Endothelial cell of umbilical vein (primary cell): ENCODE measurements around the gene PPP2R5B. TPM values are rescaled to one million over a fixed set of nuclear protein-coding genes. Genes with fewer than 3 reads are reported as not detected.

Source experiments
- BruUV-seq: library from RNA; stranded (reverse); fragments of 400-500 nt; replicated peaks from 2 replicates; lab custom pipeline; 2021; lab: Mats Ljungman, UMichigan
- CTCF ChIA-PET: fragments of 300-600, 350-600 bp; sonication (Branson Sonifier 250); formaldehyde crosslinking; loops from one replicate; lab custom pipeline; 2021; ENCODE audit warnings: antibody characterized with exemption, inconsistent platforms; lab: Charles Lee
- POLR2A ChIA-PET: fragments of 300-600, 350-600 bp; sonication (Branson Sonifier 250); formaldehyde crosslinking; loops from one replicate; lab custom pipeline; 2021; ENCODE audit warnings: antibody characterized with exemption, inconsistent platforms; lab: Charles Lee
- DNase-seq: peaks from one replicate; pipeline ENCODE4 v3.0.0-alpha.2; 2011; ENCODE audit warnings: low read depth, low spot score
- FAIRE-seq: peaks from 2 replicates; lab custom pipeline; 2011; peaks lifted over from hg19 to GRCh38; lab: Jason Lieb, UNC
- H2AFZ ChIP-seq: 2 replicates; pipeline ENCODE4 v1.6.0; 2012; ENCODE audit warnings: low read depth, low read length, control low read depth, inconsistent platforms
- H3K27ac ChIP-seq: 2 replicates; pipeline ENCODE4 v1.5.1; 2011; ENCODE audit warnings: low read depth, mild to moderate bottlenecking, control low read depth, low read length, moderate library complexity; ENCODE audit not compliant: insufficient read depth
- H3K27me3 ChIP-seq, 2 experiments: 2 replicates each; pipeline versions ENCODE4 v1.6.0 to v1.6.1; 2011; ENCODE audit warnings: low read length in 2 of 2, mixed read lengths in 1 of 2; ENCODE audit not compliant: control insufficient read depth in 2 of 2, insufficient read depth in 2 of 2
- H3K36me3 ChIP-seq, 2 experiments: 2 replicates in 1 of 2; 3 replicates in 1 of 2; pipeline ENCODE4 v1.5.1; 2011; ENCODE audit warnings: low read length in 2 of 2, mild to moderate bottlenecking in 1 of 2, moderate library complexity in 1 of 2; ENCODE audit not compliant: control insufficient read depth in 2 of 2, insufficient read depth in 2 of 2; ENCODE audit errors: extremely low read depth in 1 of 2
- H3K4me1 ChIP-seq: 3 replicates; pipeline ENCODE4 v1.5.1; 2011; ENCODE audit warnings: mild to moderate bottlenecking, low read length; ENCODE audit not compliant: control insufficient read depth, insufficient read depth; ENCODE audit errors: extremely low read depth
- H3K4me2 ChIP-seq: 2 replicates; pipeline ENCODE4 v1.6.1; 2011; ENCODE audit warnings: low read length, control low read depth, mixed read lengths; ENCODE audit not compliant: insufficient read depth
- H3K4me3 ChIP-seq, 3 experiments: fragments of 200-600 bp in 1 of 3; sonication (generic), shearing (Covaris generic) in 1 of 3; replicated peaks in 1 of 3; 2 replicates each; pipeline ENCODE4 v1.5.1; 2011 to 2016; ENCODE audit warnings: control low read depth in 3 of 3, low read length in 3 of 3, mild to moderate bottlenecking in 2 of 3, inconsistent platforms in 1 of 3, low read depth in 1 of 3, moderate library complexity in 1 of 3; ENCODE audit not compliant: insufficient read depth in 1 of 3
- H3K79me2 ChIP-seq: 2 replicates; pipeline ENCODE4 v1.6.0; 2012; ENCODE audit warnings: low read length, inconsistent platforms; ENCODE audit not compliant: control insufficient read depth, insufficient read depth
- H3K9ac ChIP-seq: replicated peaks from 2 replicates; pipeline ENCODE3; 2011; ENCODE audit warnings: low read length, control low read depth; ENCODE audit not compliant: insufficient read depth; ENCODE audit errors: extremely low read depth
- H3K9me1 ChIP-seq: replicated peaks from 3 replicates; pipeline ENCODE4 v1.6.0; 2011; ENCODE audit warnings: mild to moderate bottlenecking, low read length; ENCODE audit not compliant: control insufficient read depth, insufficient read depth; ENCODE audit errors: extremely low read depth
- H3K9me3 ChIP-seq: replicated peaks from 2 replicates; pipeline ENCODE4 v1.5.1; 2012; ENCODE audit warnings: low read length, inconsistent platforms; ENCODE audit not compliant: control insufficient read depth, insufficient read depth
- H4K20me1 ChIP-seq: replicated peaks from 2 replicates; pipeline ENCODE3; 2011; ENCODE audit warnings: mild to moderate bottlenecking, low read length; ENCODE audit not compliant: control insufficient read depth, insufficient read depth; ENCODE audit errors: extremely low read depth
- EZH2 ChIP-seq: IDR thresholded peaks from 2 replicates; pipeline ENCODE4 v1.6.1; 2012; ENCODE audit warnings: borderline replicate concordance, low read depth, mild to moderate bottlenecking, moderate library complexity, low read length, inconsistent platforms; ENCODE audit not compliant: severe bottlenecking
- FOS ChIP-seq: IDR thresholded peaks from 2 replicates; pipeline ENCODE4 v1.6.1; 2011; ENCODE audit warnings: mild to moderate bottlenecking, low read length, moderate library complexity, borderline replicate concordance; ENCODE audit not compliant: insufficient read depth
- GATA2 ChIP-seq: IDR thresholded peaks from 2 replicates; pipeline ENCODE4 v1.7.0; 2011; ENCODE audit warnings: low read depth, mild to moderate bottlenecking, moderate library complexity, mixed read lengths, low read length; ENCODE audit not compliant: insufficient read length, insufficient read depth
- JUN ChIP-seq: IDR thresholded peaks from 2 replicates; pipeline ENCODE4 v1.6.1; 2011; ENCODE audit warnings: borderline replicate concordance, low read depth; ENCODE audit not compliant: insufficient read length, insufficient read depth
- MYC ChIP-seq: IDR thresholded peaks from one replicate; pipeline ENCODE4 v1.6.1; 2011; ENCODE audit warnings: mild to moderate bottlenecking, low read depth, low read length
- POLR2A ChIP-seq: IDR thresholded peaks from 2 replicates; pipeline ENCODE4 v1.6.1; 2012; ENCODE audit warnings: low read depth, mild to moderate bottlenecking, control low read depth, low read length
- POLR2AphosphoS5 ChIP-seq: IDR thresholded peaks from 2 replicates; pipeline ENCODE4 v1.6.1; 2012; ENCODE audit warnings: low read depth, mild to moderate bottlenecking, control low read depth, low read length, moderate library complexity; ENCODE audit not compliant: insufficient read depth
- dilution Hi-C: fragments of 300-500 bp; cut with MboI; formaldehyde crosslinking; loops from one replicate; pipeline ENCODE4 v1.15.0; 2019; ENCODE audit warnings: low sequenced_read_pairs; ENCODE audit not compliant: extremely low pct_ligation_motif_present
- intact Hi-C: fragments of 100-400 bp; cut with micrococcal nuclease; formaldehyde crosslinking; loops from one replicate; pipeline ENCODE4 v1.10.0; 2022
- polyA plus RNA-seq, 4 experiments: library from polyadenylated mRNA; depleted of rRNA in 3 of 4; stranded (reverse) in 3 of 4; unstranded in 1 of 4; fragments of >200 nt; gene quantifications; 2 replicates each; pipeline versions ENCODE4 v1.2.1 to v1.2.3, GENCODE V29; 2011 to 2012; ENCODE audit warnings: missing spikeins in 1 of 4
- total RNA-seq: library from RNA; stranded (reverse); gene quantifications from 2 replicates; pipeline ENCODE4 v1.2.3, GENCODE V29; 2021
- TF ChIP-seq, protein P1 (sequence below), 2 donors: IDR thresholded peaks; 1 replicate in 1 of 2; 2 replicates in 1 of 2; pipeline ENCODE4 v1.5.1; 2011; ENCODE audit warnings: low read length in 2 of 2, mild to moderate bottlenecking in 2 of 2, moderate library complexity in 2 of 2, control low read depth in 1 of 2, inconsistent platforms in 1 of 2, low read depth in 1 of 2; ENCODE audit not compliant: insufficient read depth in 1 of 2; ENCODE audit errors: extremely low read depth in 1 of 2
- TF ChIP-seq, protein P2 (sequence below): IDR thresholded peaks from 2 replicates; pipeline ENCODE4 v1.6.1; 2011; ENCODE audit not compliant: insufficient read depth, insufficient read length

Gene PPP2R5B
- total and polyA plus RNA-seq, 2 donors (not counting 3 experiments of a cell fraction or from before 2014, with no cell fraction given) = 17.6 to 17.8 TPM

DNA sequence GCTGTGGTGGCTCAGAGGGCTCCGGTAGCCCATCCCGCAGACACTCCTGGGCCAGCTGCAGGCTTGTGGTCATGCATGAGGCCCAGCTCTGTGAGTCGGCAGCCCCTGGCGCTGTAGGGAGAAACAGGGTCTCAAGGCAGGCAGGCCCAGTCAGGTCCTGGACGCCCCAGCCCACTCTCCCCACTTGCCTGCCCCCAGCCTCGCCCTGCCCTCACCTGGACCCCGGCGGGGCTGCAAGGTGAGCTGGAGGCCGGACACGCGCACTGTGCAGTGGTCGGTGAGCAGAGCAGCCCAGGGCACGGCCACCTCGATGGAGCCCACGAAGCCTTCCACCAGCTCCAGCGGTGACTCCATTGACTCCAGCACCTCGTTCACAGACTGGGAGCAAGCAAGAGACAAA, 10.4 kb upstream of the PPP2R5B start:
- H3K9me1 ChIP-seq = no peaks in the 10 kb centered on the region
- no peaks in the 10 kb centered on the region for H3K9me3 ChIP-seq
- H3K4me3 ChIP-seq = no peak overlapping the region
- no peak for DNase-seq
- ChIA-PET POLR2A (no interaction called here), CTCF (no interaction called here)
- no peak overlapping the region for H3K4me2 ChIP-seq
- peaks cover 11% of the 10 kb centered on the region for H3K4me1 ChIP-seq
- H3K9ac ChIP-seq = no peak overlapping the region
- no peaks in the 10 kb centered on the region for H4K20me1 ChIP-seq
- peaks cover 7 to 45% of the 10 kb centered on the region in 2 experiments for H3K36me3 ChIP-seq
- no peak for TF ChIP-seq JUN
- no peaks in the 10 kb centered on the region for H3K27me3 ChIP-seq
- dilution Hi-C loops (no loop called here), intact Hi-C loops (no loop called here)
- no peak for FAIRE-seq
- H3K27ac ChIP-seq = no peak overlapping the region
- no peak overlapping the region for H2AFZ ChIP-seq
- peaks cover 7% of the 10 kb centered on the region for H3K79me2 ChIP-seq
- no TSS peak for BruUV-seq

DNA sequence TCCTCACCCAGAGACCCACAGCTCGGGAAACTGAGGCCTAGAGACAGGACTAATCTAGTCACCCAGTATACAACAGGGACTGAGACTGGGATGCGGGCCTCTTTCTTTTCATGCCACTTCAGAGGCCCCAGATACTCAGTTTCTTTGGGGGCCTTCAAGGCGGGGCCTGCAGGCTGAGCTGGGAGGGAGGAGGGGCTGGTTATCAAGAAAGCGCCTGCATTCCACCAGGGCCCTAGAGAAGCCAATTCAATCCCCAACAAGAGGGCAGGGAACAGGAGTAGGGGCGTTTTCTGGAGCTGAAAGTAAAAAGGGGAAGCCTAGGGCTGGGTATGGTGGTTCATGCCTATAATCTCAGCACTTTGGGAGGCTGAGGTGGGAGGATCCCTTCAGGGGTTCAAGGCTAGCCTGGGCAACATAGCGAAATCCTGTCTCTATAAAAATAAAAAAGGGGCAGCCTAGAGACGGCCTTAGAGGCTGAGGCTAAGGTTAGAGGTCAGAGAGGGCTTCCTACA, 9.1 kb upstream of the PPP2R5B start:
- no peak for FAIRE-seq
- Histone ChIP-seq H3K4me2 (no peak overlapping the region), H3K79me2 (peaks cover 7% of the 10 kb centered on the region), H3K9ac (peak overlapping the region; percentile 80), H3K9me3 (no peaks in the 10 kb centered on the region), H3K4me3 (no peak overlapping the region), H4K20me1 (no peaks in the 10 kb centered on the region), H2AFZ (no peak overlapping the region), H3K27ac (no peak overlapping the region), H3K4me1 (peaks cover 11% of the 10 kb centered on the region), H3K27me3 (no peaks in the 10 kb centered on the region), H3K9me1 (no peaks in the 10 kb centered on the region), H3K36me3 (peaks cover 7 to 33% of the 10 kb centered on the region in 2 experiments)
- BruUV-seq = no TSS peak
- CTCF ChIA-PET = interaction anchor here (1.2 to 5.6 kb wide), 4 partner anchors 71 to 128 kb away, joined by 3 to 34 read pairs (median 6); partner anchors contain the start of genes ARL2, BATF2 and CDC42BPG
- POLR2A ChIA-PET = no interaction called here
- TF ChIP-seq, protein P1, sequence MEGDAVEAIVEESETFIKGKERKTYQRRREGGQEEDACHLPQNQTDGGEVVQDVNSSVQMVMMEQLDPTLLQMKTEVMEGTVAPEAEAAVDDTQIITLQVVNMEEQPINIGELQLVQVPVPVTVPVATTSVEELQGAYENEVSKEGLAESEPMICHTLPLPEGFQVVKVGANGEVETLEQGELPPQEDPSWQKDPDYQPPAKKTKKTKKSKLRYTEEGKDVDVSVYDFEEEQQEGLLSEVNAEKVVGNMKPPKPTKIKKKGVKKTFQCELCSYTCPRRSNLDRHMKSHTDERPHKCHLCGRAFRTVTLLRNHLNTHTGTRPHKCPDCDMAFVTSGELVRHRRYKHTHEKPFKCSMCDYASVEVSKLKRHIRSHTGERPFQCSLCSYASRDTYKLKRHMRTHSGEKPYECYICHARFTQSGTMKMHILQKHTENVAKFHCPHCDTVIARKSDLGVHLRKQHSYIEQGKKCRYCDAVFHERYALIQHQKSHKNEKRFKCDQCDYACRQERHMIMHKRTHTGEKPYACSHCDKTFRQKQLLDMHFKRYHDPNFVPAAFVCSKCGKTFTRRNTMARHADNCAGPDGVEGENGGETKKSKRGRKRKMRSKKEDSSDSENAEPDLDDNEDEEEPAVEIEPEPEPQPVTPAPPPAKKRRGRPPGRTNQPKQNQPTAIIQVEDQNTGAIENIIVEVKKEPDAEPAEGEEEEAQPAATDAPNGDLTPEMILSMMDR (IDR thresholded peaks at IDR 0.05; ENCODE audit: extremely low read depth in 1 of 2, insufficient read depth in 1 of 2, low read depth in 1 of 2, low read length in 2 of 2) = no peak
- TF ChIP-seq JUN (no peak), EZH2 (no peak), POLR2AphosphoS5 (no peak), FOS (no peak), MYC (no peak), GATA2 (no peak), POLR2A (no peak)
- TF ChIP-seq, protein P2, sequence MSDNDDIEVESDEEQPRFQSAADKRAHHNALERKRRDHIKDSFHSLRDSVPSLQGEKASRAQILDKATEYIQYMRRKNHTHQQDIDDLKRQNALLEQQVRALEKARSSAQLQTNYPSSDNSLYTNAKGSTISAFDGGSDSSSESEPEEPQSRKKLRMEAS = no peak
- no peak for DNase-seq
- intact Hi-C loops (loop anchor here (5.0 kb wide), 2 partner anchors 57 to 197 kb away; partner anchors contain the start of genes MAJIN and TM7SF2), dilution Hi-C loops (no loop called here)
